Keratinocyte (primary cell): ENCODE results near the gene TTLL6. TPM values are rescaled to one million over a fixed set of nuclear protein-coding genes. Genes with fewer than 3 reads are reported as not detected.

Experiments
- DNase-seq: peaks from one replicate; pipeline ENCODE4 v3.0.0-alpha.2; 2011; ENCODE audit warnings: low read depth, missing footprints, low spot score
- FAIRE-seq: peaks from 2 replicates; lab custom pipeline; 2011; peaks lifted over from hg19 to GRCh38; lab: Jason Lieb, UNC
- H2AFZ ChIP-seq: 2 replicates; pipeline ENCODE4 v1.6.0; 2012; ENCODE audit warnings: low read length, control low read depth, inconsistent platforms; ENCODE audit not compliant: control insufficient read depth
- H3K27ac ChIP-seq: 2 replicates; pipeline ENCODE4 v1.5.1; 2011; ENCODE audit warnings: low read length; ENCODE audit not compliant: control insufficient read depth, insufficient read depth
- H3K27me3 ChIP-seq: 3 replicates; pipeline ENCODE4 v1.6.0; 2011; ENCODE audit warnings: low read length; ENCODE audit not compliant: control insufficient read depth, insufficient read depth; ENCODE audit errors: extremely low read depth
- H3K36me3 ChIP-seq, 2 experiments: 2 replicates in 1 of 2; 3 replicates in 1 of 2; pipeline ENCODE4 v1.5.1; 2011; ENCODE audit warnings: low read length in 2 of 2, mild to moderate bottlenecking in 1 of 2; ENCODE audit not compliant: control insufficient read depth in 2 of 2, insufficient read depth in 2 of 2; ENCODE audit errors: extremely low read depth in 1 of 2
- H3K4me1 ChIP-seq: 3 replicates; pipeline ENCODE4 v1.5.1; 2011; ENCODE audit warnings: low read length; ENCODE audit not compliant: control insufficient read depth, insufficient read depth; ENCODE audit errors: extremely low read depth
- H3K4me2 ChIP-seq: 3 replicates; pipeline ENCODE4 v1.6.0; 2011; ENCODE audit warnings: low read depth, low read length; ENCODE audit not compliant: control insufficient read depth, insufficient read depth; ENCODE audit errors: extremely low read depth
- H3K4me3 ChIP-seq, 3 experiments: fragments of 200-600 bp in 1 of 3; sonication (generic) in 1 of 3; 2 replicates in 2 of 3; 3 replicates in 1 of 3; pipeline ENCODE4 v1.5.1; 2011 to 2016; ENCODE audit warnings: low read length in 3 of 3, mild to moderate bottlenecking in 3 of 3, control low read depth in 2 of 3, inconsistent platforms in 1 of 3, low read depth in 1 of 3, mixed read lengths in 1 of 3, mixed run types in 1 of 3, moderate library complexity in 1 of 3; ENCODE audit not compliant: control insufficient read depth in 2 of 3, insufficient read depth in 2 of 3; ENCODE audit errors: extremely low read depth in 1 of 3
- H3K79me2 ChIP-seq: 2 replicates; pipeline ENCODE4 v1.6.0; 2012; ENCODE audit warnings: low read length; ENCODE audit not compliant: control insufficient read depth, insufficient read depth
- H3K9ac ChIP-seq: 3 replicates; pipeline ENCODE4 v1.6.0; 2011; ENCODE audit warnings: low read length; ENCODE audit not compliant: control insufficient read depth, insufficient read depth; ENCODE audit errors: extremely low read depth
- H3K9me1 ChIP-seq: 3 replicates; pipeline ENCODE4 v1.6.0; 2011; ENCODE audit warnings: low read length; ENCODE audit not compliant: control insufficient read depth, insufficient read depth; ENCODE audit errors: extremely low read depth
- H3K9me3 ChIP-seq: 2 replicates; pipeline ENCODE4 v1.5.1; 2012; ENCODE audit warnings: low read depth, low read length; ENCODE audit not compliant: control insufficient read depth
- H4K20me1 ChIP-seq: 3 replicates; pipeline ENCODE4 v1.6.0; 2011; ENCODE audit warnings: low read length; ENCODE audit not compliant: control insufficient read depth, insufficient read depth; ENCODE audit errors: extremely low read depth
- CTCF ChIP-seq, 3 experiments: IDR thresholded peaks in 1 of 3; conservative IDR thresholded peaks in 1 of 3; optimal IDR thresholded peaks in 1 of 3; 2 replicates in 2 of 3; 3 replicates in 1 of 3; pipeline versions ENCODE3 to v1.5.1; 2011; ENCODE audit warnings: low read length in 3 of 3, mild to moderate bottlenecking in 3 of 3, moderate library complexity in 2 of 3, control low read depth in 1 of 3, inconsistent platforms in 1 of 3; ENCODE audit not compliant: insufficient read depth in 2 of 3; ENCODE audit errors: extremely low read depth in 1 of 3
- EZH2 ChIP-seq: IDR thresholded peaks from one replicate; pipeline ENCODE4 v1.6.1; 2012; ENCODE audit warnings: inconsistent platforms, mild to moderate bottlenecking, low read length, moderate library complexity
- dilution Hi-C: fragments of 300-500 bp; cut with MboI; formaldehyde crosslinking; loops from one replicate; pipeline ENCODE4 v1.7.0; 2020; ENCODE audit warnings: low sequenced_read_pairs; ENCODE audit not compliant: extremely low pct_ligation_motif_present
- polyA plus RNA-seq, 5 experiments: library from polyadenylated mRNA; depleted of rRNA in 3 of 5; stranded (reverse) in 3 of 5; stranded (forward) in 1 of 5; unstranded in 1 of 5; fragments of >200 nt; gene quantifications; 1 replicate in 1 of 5; 2 replicates in 3 of 5; 3 replicates in 1 of 5; pipeline versions ENCODE4 v1.2.1 to v1.2.3, GENCODE V29; 2011 to 2012; ENCODE audit warnings: missing spikeins in 2 of 5, low read depth in 1 of 5, low replicate concordance in 1 of 5

TTLL6 gene
- polyA plus RNA-seq, 1 donor (not counting 4 experiments of a cell fraction or from before 2014, with no cell fraction given) = not detected

GRCh38 chr17:48760411-48760810 lies 56.6 kb downstream of the TTLL6 start:
- DNase-seq (no peak), FAIRE-seq (no peak)
- TF ChIP-seq CTCF (optimal IDR thresholded peaks at IDR 0.05 in 1 of 3, IDR thresholded peaks at IDR 0.05 in 1 of 3, conservative IDR thresholded peaks at IDR 0.05 in 1 of 3; ENCODE audit: extremely low read depth in 1 of 3, insufficient read depth in 2 of 3, low read length in 3 of 3) = no peak
- no peak overlapping the region for H3K4me3 ChIP-seq
- H3K9me3 ChIP-seq = no peaks in the 10 kb centered on the region
- no peak overlapping the region for H3K4me2 ChIP-seq
- peaks cover 45% of the 10 kb centered on the region for H3K27me3 ChIP-seq
- H3K4me1 ChIP-seq = no peaks in the 10 kb centered on the region
- H2AFZ ChIP-seq = no peak overlapping the region
- no peak overlapping the region for H3K9ac ChIP-seq
- no peaks in the 10 kb centered on the region for H3K36me3 ChIP-seq
- no peak overlapping the region for H3K27ac ChIP-seq
- no peaks in the 10 kb centered on the region for H3K9me1 ChIP-seq
- no peaks in the 10 kb centered on the region for H4K20me1 ChIP-seq
- no peaks in the 10 kb centered on the region for H3K79me2 ChIP-seq
- dilution Hi-C loops = loop anchor here (25.0 kb wide), 1 partner anchor 98 kb away; no protein-coding TSS in a partner anchor

- FAIRE-seq (no peak), DNase-seq (no peak)
- no peak overlapping the region for H2AFZ ChIP-seq
- no peaks in the 10 kb centered on the region for H3K9me1 ChIP-seq
- no peaks in the 10 kb centered on the region for H3K79me2 ChIP-seq
- peaks cover 57% of the 10 kb centered on the region for H3K27me3 ChIP-seq
- H4K20me1 ChIP-seq = no peaks in the 10 kb centered on the region
- dilution Hi-C loops = loop anchor here (25.0 kb wide), 1 partner anchor 97 kb away; no protein-coding TSS in a partner anchor
- no peak overlapping the region for H3K27ac ChIP-seq
- no peaks in the 10 kb centered on the region for H3K9me3 ChIP-seq
- H3K36me3 ChIP-seq = no peaks in the 10 kb centered on the region
- H3K4me3 ChIP-seq = no peak overlapping the region
- TF ChIP-seq CTCF (optimal IDR thresholded peaks at IDR 0.05 in 1 of 3, IDR thresholded peaks at IDR 0.05 in 1 of 3, conservative IDR thresholded peaks at IDR 0.05 in 1 of 3; ENCODE audit: extremely low read depth in 1 of 3, insufficient read depth in 2 of 3, low read length in 3 of 3) (no peak), EZH2 (no peak)
- no peaks in the 10 kb centered on the region for H3K4me1 ChIP-seq
- H3K4me2 ChIP-seq = no peak overlapping the region
- no peak overlapping the region for H3K9ac ChIP-seq
These were observed 57.7 kb downstream of the TTLL6 start for GRCh38 chr17:48759288-48759687.
